Uterus (tissue), 2 donors: ENCODE results near the gene NUCB2.

Experiments
- POLR2A ChIP-seq, 2 donors: fragments of 450-650 bp; IDR thresholded peaks; one replicate each; pipeline ENCODE4 v1.6.1; 2016; ENCODE audit warnings: antibody characterized with exemption in 2 of 2, mild to moderate bottlenecking in 1 of 2, moderate library complexity in 1 of 2
- TF ChIP-seq, protein P1 (sequence below), 4 experiments: fragments of 200-600 bp in 2 of 4; fragments of 450-650 bp in 2 of 4; sonication (generic) in 2 of 4; IDR thresholded peaks; one replicate each; pipeline ENCODE4 v1.5.1; 2016 to 2019; ENCODE audit warnings: antibody characterized with exemption in 4 of 4, mild to moderate bottlenecking in 2 of 4, moderate library complexity in 1 of 4

DNA sequence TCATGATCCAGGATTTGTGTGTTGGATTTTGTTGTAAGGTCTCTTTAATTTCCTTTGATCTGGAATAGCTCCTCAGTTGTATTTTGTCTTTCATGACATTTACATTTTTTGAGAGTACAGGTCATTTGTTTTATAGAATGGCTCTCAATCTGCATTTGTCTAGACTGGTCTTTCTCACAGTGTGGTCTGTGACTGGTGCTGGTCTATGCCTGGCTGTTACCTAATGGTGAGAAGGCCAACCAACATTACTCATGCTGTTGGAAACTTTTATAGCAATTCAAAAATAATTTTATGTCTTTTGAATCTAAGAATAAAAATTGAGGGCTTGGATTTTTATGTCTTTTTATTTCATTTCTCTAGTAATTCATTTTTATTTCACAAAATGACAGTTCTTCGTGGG is 71.1 kb downstream of the NUCB2 start:
- TF ChIP-seq, protein P1, sequence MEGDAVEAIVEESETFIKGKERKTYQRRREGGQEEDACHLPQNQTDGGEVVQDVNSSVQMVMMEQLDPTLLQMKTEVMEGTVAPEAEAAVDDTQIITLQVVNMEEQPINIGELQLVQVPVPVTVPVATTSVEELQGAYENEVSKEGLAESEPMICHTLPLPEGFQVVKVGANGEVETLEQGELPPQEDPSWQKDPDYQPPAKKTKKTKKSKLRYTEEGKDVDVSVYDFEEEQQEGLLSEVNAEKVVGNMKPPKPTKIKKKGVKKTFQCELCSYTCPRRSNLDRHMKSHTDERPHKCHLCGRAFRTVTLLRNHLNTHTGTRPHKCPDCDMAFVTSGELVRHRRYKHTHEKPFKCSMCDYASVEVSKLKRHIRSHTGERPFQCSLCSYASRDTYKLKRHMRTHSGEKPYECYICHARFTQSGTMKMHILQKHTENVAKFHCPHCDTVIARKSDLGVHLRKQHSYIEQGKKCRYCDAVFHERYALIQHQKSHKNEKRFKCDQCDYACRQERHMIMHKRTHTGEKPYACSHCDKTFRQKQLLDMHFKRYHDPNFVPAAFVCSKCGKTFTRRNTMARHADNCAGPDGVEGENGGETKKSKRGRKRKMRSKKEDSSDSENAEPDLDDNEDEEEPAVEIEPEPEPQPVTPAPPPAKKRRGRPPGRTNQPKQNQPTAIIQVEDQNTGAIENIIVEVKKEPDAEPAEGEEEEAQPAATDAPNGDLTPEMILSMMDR (IDR thresholded peaks at IDR 0.05): no peak
- TF ChIP-seq POLR2A (IDR thresholded peaks at IDR 0.05): no peak
